ENCODE measurements around the gene HDAC10.
A peak's percentile ranks its signal among the peaks of the same experiment; 100 is the strongest.

The HDAC10 gene

DNA sequence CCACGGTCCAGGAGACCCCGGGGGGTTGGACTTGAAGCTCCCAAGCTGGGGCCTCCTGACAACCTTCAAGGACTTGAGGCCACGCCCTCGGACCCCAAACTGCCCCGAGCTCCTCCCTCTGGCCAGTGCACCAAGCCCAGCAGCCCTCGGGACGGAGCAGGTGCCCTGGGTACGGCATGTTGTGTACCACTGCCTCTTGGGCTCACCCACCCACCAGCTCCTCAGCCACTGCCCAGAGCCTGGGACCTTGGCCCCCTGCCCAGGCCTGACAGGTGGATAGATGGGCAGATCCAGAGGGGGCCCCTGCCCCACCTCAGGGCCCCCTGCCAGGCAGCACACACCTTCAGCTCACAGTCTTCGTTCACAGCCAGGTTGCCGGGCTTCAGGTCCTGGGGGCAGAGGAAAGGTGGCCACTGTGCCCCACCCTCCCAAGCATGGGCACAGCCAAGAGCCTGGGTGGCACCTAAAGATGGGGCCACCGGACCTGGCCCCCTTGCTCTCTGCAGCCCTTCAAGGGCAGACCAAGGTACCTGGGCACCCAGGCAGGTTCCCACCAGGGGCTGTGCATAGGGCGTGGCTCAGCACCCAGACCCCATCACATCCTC, 5.3 kb upstream of the HDAC10 start:
- no peak for DNase-seq (ENCODE audit: low read depth in 2 of 2)

DNA sequence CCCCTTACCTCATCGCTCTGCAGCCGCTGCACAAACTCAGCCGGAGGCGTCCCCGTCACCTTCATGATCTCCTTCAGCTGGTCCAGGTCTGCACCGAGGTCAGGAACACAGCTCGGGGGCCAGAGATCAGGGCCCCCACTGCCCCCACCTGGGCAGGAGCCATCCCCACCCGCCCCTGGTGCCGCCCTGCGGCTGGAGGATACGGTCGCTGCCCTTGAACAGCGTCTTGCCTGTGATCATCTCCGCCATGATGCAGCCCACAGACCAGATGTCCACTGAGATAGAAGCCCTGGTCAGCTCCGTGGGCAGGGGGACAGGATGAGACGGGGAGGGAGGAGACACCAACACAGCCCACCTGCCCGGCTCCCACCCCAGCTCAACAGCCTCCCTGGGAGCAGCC, 4.5 kb upstream of the HDAC10 start:
- DNase-seq (ENCODE audit: low read depth in 2 of 2), result no peak

- no peak for DNase-seq (ENCODE audit: low read depth in 2 of 2)
Observed at GRCh38 chr22:50255099-50255498, 4.0 kb upstream of the HDAC10 start.

DNA sequence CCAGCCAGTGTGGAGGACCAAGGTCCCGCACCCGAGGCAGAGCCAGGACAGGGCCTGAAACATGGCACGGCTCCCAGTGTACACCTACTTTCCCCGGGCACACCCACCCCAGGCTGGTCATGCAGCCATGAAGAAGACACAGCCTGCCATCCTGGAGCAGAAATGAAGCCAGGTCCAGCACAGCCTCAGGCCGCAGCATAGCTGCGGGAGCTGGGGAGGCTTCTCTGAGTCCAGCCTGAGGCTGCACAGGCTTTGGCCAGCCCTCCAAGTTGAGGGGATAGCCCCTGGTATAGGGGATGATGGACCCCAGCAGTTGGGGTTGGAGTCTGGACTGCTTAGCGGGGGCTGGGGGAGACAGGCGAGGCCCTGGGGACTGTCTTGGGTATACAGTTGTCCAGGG, 2.9 kb upstream of the HDAC10 start:
- no peak for DNase-seq (ENCODE audit: low read depth in 2 of 2)

GRCh38 chr22:50253046-50253915, 2.2 kb upstream of the HDAC10 start:
- DNase-seq (ENCODE audit: low read depth in 2 of 2), result no peak

GRCh38 chr22:50252082-50253045, 1.3 kb upstream of the HDAC10 start:
- DNase-seq (ENCODE audit: low read depth in 2 of 2), result peak; percentile 58 to 60

GRCh38 chr22:50251477-50252081, 514 bp upstream of the HDAC10 start:
- DNase-seq (ENCODE audit: low read depth in 2 of 2), result no peak

- DNase-seq (ENCODE audit: low read depth in 2 of 2), result no peak
Observed at GRCh38 chr22:50250249-50250554, 863 bp downstream of the HDAC10 start.

DNA sequence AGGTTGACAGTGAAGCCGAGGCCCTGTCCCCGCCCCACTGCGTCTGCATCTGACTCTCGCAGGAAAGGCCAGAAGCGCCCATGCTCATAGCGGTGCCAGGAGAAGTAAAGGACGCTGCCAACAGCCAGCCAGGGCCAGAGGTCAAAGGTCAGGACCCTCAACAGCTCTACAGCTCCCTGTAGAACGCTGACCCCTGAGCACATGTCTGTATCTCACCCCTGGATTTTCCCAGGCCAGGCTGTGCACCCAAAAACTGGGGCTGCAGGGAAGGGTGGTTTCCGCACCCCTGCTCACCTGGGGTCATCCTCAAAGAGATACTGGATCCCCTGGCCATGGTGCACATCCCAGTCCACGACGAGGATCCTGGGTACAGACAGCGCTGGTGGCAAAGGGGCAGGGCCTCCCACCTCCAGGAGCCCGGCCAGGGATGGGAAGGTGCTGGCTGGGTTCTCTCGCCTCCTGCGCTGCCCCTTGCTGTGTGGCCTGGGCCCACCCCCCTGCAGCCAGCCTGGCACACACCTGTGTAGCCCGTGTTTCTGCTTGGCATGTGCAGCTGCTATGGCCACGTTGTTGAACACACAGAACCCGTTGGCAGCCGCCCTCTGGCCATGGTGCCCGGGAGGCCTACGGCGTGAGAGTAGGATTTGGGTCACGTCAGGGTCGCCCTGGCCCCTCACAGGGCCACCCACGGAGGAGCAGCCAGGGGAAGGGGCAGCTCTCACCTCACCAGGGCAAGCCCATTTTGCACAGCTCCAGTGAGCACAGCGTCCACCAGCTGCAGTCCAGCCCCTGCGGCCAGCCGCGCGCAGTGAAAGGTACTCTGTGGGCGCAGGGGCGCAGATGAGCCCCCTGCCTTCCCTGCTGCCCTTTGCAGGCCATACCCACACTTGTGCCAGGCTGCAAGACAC, 1.5 kb downstream of the HDAC10 start:
- DNase-seq (ENCODE audit: low read depth in 2 of 2), result no peak

- no peak for DNase-seq (ENCODE audit: low read depth in 2 of 2)
Observed at GRCh38 chr22:50248196-50249081, 2.6 kb downstream of the HDAC10 start.

GRCh38 chr22:50247748-50248147, 3.3 kb downstream of the HDAC10 start:
- DNase-seq (ENCODE audit: low read depth in 2 of 2), result no peak

- DNase-seq (ENCODE audit: low read depth in 2 of 2), result no peak
Observed at GRCh38 chr22:50246242-50247175, 4.6 kb downstream of the HDAC10 start.

- no peak for DNase-seq (ENCODE audit: low read depth in 2 of 2)
Observed at GRCh38 chr22:50245214-50246072, 5.6 kb downstream of the HDAC10 start.

DNA sequence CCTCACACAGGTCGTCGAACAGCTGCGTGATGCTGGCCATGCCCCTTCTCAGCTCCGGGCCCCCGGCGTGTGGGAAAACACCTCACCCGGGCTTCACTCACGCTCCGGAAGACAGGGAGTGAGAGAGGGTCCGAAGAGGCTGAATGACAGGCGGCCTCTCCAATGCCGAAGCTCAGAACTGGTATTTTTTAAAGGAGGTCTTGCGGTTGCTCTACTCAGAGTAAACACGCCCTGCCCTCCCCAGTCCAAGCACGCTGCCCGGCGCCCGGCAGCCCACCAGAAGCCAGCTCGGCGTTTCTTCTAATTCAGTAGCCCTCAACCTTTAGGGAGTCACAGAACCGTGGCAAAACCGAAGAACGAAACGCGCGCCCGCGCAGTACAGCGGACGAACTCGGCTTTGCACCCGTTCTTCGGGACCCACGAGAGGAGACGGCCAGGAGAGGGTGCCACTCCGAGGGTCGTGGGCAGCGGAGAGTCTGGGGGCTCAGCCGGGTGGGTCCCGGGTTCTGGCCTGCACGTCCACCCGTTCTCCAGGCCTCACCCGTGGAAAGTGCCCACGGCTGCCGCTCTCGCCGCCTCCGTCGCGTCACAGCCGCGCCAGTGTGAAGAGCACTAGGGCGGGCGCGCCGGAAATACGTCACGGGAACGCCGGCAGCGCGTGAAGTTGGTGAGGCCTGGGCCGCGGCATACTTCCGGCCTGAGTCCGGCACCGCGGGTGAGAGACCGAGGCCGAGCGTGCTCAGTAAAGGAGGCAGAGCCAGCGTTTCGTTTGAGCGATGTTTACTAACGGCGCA, 6.4 kb downstream of the HDAC10 start, which contains the start of gene TUBGCP6:
TUBGCP6 (minus strand) TSS at position 604 of the 794 bp plus-strand sequence; CDS start at position 40, 564 bp downstream.
- DNase-seq (ENCODE audit: low read depth in 2 of 2), result peak; percentile 87 to 90

- no peak for DNase-seq (ENCODE audit: low read depth in 2 of 2)
Observed at GRCh38 chr22:50243685-50244419, 7.2 kb downstream of the HDAC10 start.

- DNase-seq (ENCODE audit: low read depth in 2 of 2), result no peak
Observed at GRCh38 chr22:50242406-50242949, 8.6 kb downstream of the HDAC10 start.

All from stimulated activated CD4-positive, alpha-beta T cell treated with anti-CD3 and anti-CD28 coated beads, Interleukin-4, amount 100 ng/mL, for 48 hours (primary cell).